ENCODE data around the gene UNC45A.

Gene UNC45A

GRCh38 chr15:90968434-90968833 lies 33.3 kb downstream of the UNC45A start:
- no peak for DNase-seq

GRCh38 chr15:90970274-90970673 lies 35.2 kb downstream of the UNC45A start:
- DNase-seq, result no peak

GRCh38 chr15:90972133-90972532 lies 37.0 kb downstream of the UNC45A start:
- no peak for DNase-seq

GRCh38 chr15:90974216-90974615 lies 39.1 kb downstream of the UNC45A start:
- no peak for DNase-seq

- no peak for DNase-seq
These were observed 44.5 kb downstream of the UNC45A start for GRCh38 chr15:90979582-90979981.

- no peak for DNase-seq
These were observed 46.6 kb downstream of the UNC45A start for GRCh38 chr15:90981681-90982080.

- no peak for DNase-seq
These were observed 47.0 kb downstream of the UNC45A start for GRCh38 chr15:90982135-90982534.

GRCh38 chr15:90986790-90987507 lies 51.9 kb downstream of the UNC45A start:
- DNase-seq, result no peak

- DNase-seq, result no peak
These were observed 52.6 kb downstream of the UNC45A start for GRCh38 chr15:90987561-90988141.

- DNase-seq, result no peak
These were observed 53.2 kb downstream of the UNC45A start for GRCh38 chr15:90988296-90988695.

- no peak for DNase-seq
These were observed 54.1 kb downstream of the UNC45A start for GRCh38 chr15:90989040-90989768.

- no peak for DNase-seq
These were observed 55.4 kb downstream of the UNC45A start for GRCh38 chr15:90990446-90990845.

GRCh38 chr15:90991587-90992285 lies 56.7 kb downstream of the UNC45A start:
- no peak for DNase-seq

- no peak for DNase-seq
These were observed 59.0 kb downstream of the UNC45A start for GRCh38 chr15:90994059-90994416.

GRCh38 chr15:90994417-90995311 lies 59.6 kb downstream of the UNC45A start, which contains the start of gene PRC1:
Gene PRC1 (minus strand): TSS chr15:90994535. CDS start chr15:90994417, 118 bp downstream.
- DNase-seq, result peak; percentile 85

GRCh38 chr15:90998737-90999136 lies 63.7 kb downstream of the UNC45A start:
- DNase-seq, result no peak

GRCh38 chr15:91001209-91001608 lies 66.1 kb downstream of the UNC45A start:
- no peak for DNase-seq
